HepG2 (cell line): ENCODE measurements around the gene SEMA5B. TPM values are rescaled to one million over a fixed set of nuclear protein-coding genes. Genes with fewer than 3 reads are reported as not detected.

Experiments used
- ARNT2 ChIP-seq: sonication (generic); formaldehyde crosslinking; IDR thresholded peaks from 2 replicates; pipeline ENCODE4 v1.8.0; 2022; ENCODE audit warnings: mild to moderate bottlenecking, low read depth, missing genetic modification reagents, moderate library complexity
- HNRNPK ChIP-seq: fragments of 200-400 bp; formaldehyde crosslinking; IDR thresholded peaks from 2 replicates; pipeline ENCODE4 v1.6.1; 2018; ENCODE audit warnings: low read length, low read depth, moderate library complexity, mild to moderate bottlenecking; ENCODE audit not compliant: poor library complexity, severe bottlenecking
- HOXA5 ChIP-seq: sonication (generic); formaldehyde crosslinking; IDR thresholded peaks from 2 replicates; pipeline ENCODE4 v1.4.0; 2020; ENCODE audit warnings: missing genetic modification reagents
- ISX ChIP-seq: sonication (generic); formaldehyde crosslinking; conservative IDR thresholded peaks from 2 replicates; pipeline ENCODE4 v1.5.0; 2020; ENCODE audit warnings: missing genetic modification reagents
- MAFK ChIP-seq, 2 experiments: IDR thresholded peaks in 1 of 2; conservative IDR thresholded peaks in 1 of 2; 2 replicates each; pipeline ENCODE4 v1.6.1; 2011; ENCODE audit warnings: improper control_type of control experiment in 2 of 2, low read length in 2 of 2
- MLLT10 ChIP-seq: sonication (generic); formaldehyde crosslinking; IDR thresholded peaks from 2 replicates; pipeline ENCODE4 v1.4.0; 2020; ENCODE audit warnings: missing genetic modification reagents
- MTA1 ChIP-seq: sonication (generic); formaldehyde crosslinking; IDR thresholded peaks from 2 replicates; pipeline ENCODE4 v1.4.0; 2020; ENCODE audit warnings: missing genetic modification reagents, mild to moderate bottlenecking, borderline replicate concordance
- MYC ChIP-seq: sonication (generic); formaldehyde crosslinking; IDR thresholded peaks from 2 replicates; pipeline ENCODE4 v1.9.0; 2021; ENCODE audit warnings: missing genetic modification reagents, borderline replicate concordance
- PHF5A ChIP-seq: IDR thresholded peaks from one replicate; pipeline ENCODE4 v1.6.1; 2018; ENCODE audit warnings: low read depth, missing genetic modification reagents; ENCODE audit not compliant: unreplicated experiment
- SAP130 ChIP-seq: IDR thresholded peaks from 2 replicates; pipeline ENCODE4 v1.6.1; 2016; ENCODE audit warnings: low read depth
- SP1 ChIP-seq, 2 experiments: fragments of 450-650 bp in 1 of 2; sonication (generic) in 1 of 2; formaldehyde crosslinking in 1 of 2; IDR thresholded peaks; 2 replicates each; pipeline versions ENCODE4 v1.4.0 to v1.6.1; 2016 to 2020; ENCODE audit warnings: missing genetic modification reagents in 1 of 2
- SSRP1 ChIP-seq: IDR thresholded peaks from 2 replicates; pipeline ENCODE4 v1.6.1; 2016; ENCODE audit warnings: control low read depth
- U2AF2 ChIP-seq: fragments of 200-400 bp; formaldehyde crosslinking; IDR thresholded peaks from 2 replicates; pipeline ENCODE4 v1.6.1; 2017; ENCODE audit warnings: low read depth, mild to moderate bottlenecking, low read length
- ZNF235 ChIP-seq: sonication (generic); formaldehyde crosslinking; IDR thresholded peaks from 2 replicates; pipeline ENCODE4 v1.8.1; 2023; ENCODE audit warnings: mild to moderate bottlenecking, missing genetic modification reagents, borderline replicate concordance
- ZNF329 ChIP-seq: sonication (generic); formaldehyde crosslinking; IDR thresholded peaks from 2 replicates; pipeline ENCODE4 v1.9.0; 2021; ENCODE audit warnings: low read depth, mild to moderate bottlenecking, missing genetic modification reagents
- ZNF33B ChIP-seq: sonication (generic); formaldehyde crosslinking; IDR thresholded peaks from 2 replicates; pipeline ENCODE4 v1.5.1; 2020; ENCODE audit warnings: mild to moderate bottlenecking, missing genetic modification reagents
- ZNF543 ChIP-seq: sonication (generic); formaldehyde crosslinking; IDR thresholded peaks from 2 replicates; pipeline ENCODE4 v1.4.0; 2020; ENCODE audit warnings: mild to moderate bottlenecking, missing genetic modification reagents
- ZNF629 ChIP-seq: sonication (generic); formaldehyde crosslinking; conservative IDR thresholded peaks from 2 replicates; pipeline ENCODE4 v1.5.0; 2020; ENCODE audit warnings: missing genetic modification reagents
- polyA plus RNA-seq, 8 experiments: library from polyadenylated mRNA; depleted of rRNA in 3 of 8; stranded (reverse) in 7 of 8; unstranded in 1 of 8; fragments of >200 nt; fragmentation: Illumina TruSeq in 4 of 8; extraction: Trizol in 4 of 8; gene quantifications; 2 replicates each; pipeline versions ENCODE4 v1.2.1 to v1.2.3, GENCODE V29; 2011 to 2016; ENCODE audit warnings: low read depth in 4 of 8, missing spikeins in 1 of 8, mixed read lengths in 1 of 8; ENCODE audit not compliant: insufficient read depth in 1 of 8
- total RNA-seq, 5 experiments: library from RNA; depleted of rRNA; stranded (reverse); fragments of >200 nt; fragmentation: Illumina TruSeq; extraction: Trizol; gene quantifications; 2 replicates each; pipeline ENCODE4 v1.2.3, GENCODE V29; 2016; ENCODE audit warnings: low read depth in 1 of 5
- TF ChIP-seq, protein P1 (sequence below): sonication (generic); formaldehyde crosslinking; IDR thresholded peaks from 2 replicates; pipeline ENCODE4 v1.4.0; 2020; ENCODE audit warnings: mild to moderate bottlenecking, missing genetic modification reagents
- TF ChIP-seq, protein P2 (sequence below): sonication (generic); formaldehyde crosslinking; IDR thresholded peaks from 2 replicates; pipeline ENCODE4 v1.4.0; 2020; ENCODE audit warnings: missing genetic modification reagents
- TF ChIP-seq, protein P3 (sequence below): sonication (generic); formaldehyde crosslinking; conservative IDR thresholded peaks from 2 replicates; pipeline ENCODE4 v1.4.0; 2020; ENCODE audit warnings: missing genetic modification reagents
- TF ChIP-seq, protein P4 (sequence below): sonication (generic); formaldehyde crosslinking; IDR thresholded peaks from 2 replicates; pipeline ENCODE4 v1.8.0; 2022; ENCODE audit warnings: mild to moderate bottlenecking, missing genetic modification reagents; ENCODE audit not compliant: insufficient replicate concordance
- TF ChIP-seq, protein P5 (sequence below): sonication (generic); formaldehyde crosslinking; IDR thresholded peaks from 2 replicates; pipeline ENCODE4 v1.8.1; 2023; ENCODE audit warnings: missing genetic modification reagents, inconsistent platforms, borderline replicate concordance

SEMA5B gene
- total and polyA plus RNA-seq, 2 of the 13 experiments (the other 11 are each of a cell fraction or from before 2014, with no cell fraction given) = not detected

DNA sequence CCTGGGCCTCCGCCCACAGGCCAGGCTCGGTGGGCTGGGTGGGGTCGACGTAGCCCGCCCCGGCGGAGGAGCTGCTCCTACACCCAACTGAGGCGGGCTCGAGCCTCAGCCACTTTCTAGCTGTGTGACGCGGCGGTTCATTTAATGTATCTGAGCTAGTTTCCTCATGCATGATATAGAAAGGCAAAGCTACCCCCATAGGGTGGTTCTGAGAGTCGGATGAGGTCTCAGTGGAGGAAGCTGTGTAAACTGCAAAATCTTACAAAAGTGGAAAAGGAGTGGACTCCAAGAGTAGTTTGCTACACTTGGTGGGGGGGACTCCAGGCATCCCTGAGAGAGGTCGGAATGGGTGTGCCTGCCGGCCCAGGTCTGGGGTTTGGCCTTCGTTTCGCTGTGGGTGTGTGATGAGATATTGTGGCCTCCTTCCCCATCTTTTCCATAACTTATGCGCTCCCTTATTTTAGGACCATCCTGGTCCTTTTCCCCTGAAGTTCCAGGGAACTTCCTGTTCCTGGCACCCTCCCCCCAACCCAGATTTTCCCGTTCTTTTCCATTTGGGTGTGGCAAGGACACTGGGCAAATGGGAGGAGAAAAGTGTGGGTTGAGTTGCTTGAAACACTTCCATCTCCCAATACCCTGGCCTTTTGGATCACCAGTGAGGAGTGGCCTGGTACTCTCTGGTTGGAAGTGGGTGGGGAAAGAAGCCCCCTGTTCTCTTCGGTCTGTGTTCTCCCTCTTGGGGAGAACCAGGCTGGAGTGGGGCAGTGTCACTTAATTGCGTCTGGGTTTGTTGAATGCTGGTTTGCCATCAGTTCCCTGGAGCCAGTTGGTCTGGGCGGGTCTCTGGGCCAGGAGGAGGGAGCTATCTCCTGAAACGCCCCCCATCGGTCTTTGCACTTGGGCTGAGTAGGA, 40.4 kb upstream of the SEMA5B start (continued):
- TF ChIP-seq, protein P1, sequence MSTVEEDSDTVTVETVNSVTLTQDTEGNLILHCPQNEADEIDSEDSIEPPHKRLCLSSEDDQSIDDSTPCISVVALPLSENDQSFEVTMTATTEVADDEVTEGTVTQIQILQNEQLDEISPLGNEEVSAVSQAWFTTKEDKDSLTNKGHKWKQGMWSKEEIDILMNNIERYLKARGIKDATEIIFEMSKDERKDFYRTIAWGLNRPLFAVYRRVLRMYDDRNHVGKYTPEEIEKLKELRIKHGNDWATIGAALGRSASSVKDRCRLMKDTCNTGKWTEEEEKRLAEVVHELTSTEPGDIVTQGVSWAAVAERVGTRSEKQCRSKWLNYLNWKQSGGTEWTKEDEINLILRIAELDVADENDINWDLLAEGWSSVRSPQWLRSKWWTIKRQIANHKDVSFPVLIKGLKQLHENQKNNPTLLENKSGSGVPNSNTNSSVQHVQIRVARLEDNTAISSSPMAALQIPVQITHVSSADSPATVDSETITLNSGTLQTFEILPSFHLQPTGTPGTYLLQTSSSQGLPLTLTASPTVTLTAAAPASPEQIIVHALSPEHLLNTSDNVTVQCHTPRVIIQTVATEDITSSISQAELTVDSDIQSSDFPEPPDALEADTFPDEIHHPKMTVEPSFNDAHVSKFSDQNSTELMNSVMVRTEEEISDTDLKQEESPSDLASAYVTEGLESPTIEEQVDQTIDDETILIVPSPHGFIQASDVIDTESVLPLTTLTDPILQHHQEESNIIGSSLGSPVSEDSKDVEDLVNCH (CRISPR knock-in tag) = no peak
- TF ChIP-seq HNRNPK (no peak), ZNF329 (no peak), MLLT10 (CRISPR knock-in tag) (no peak), SSRP1 (CRISPR knock-in tag) (no peak), ZNF33B (no peak), U2AF2 (no peak), MYC (CRISPR knock-in tag) (0 out of 2 replicates have a peak, but pooled peaks have one; percentile 22), PHF5A (CRISPR knock-in tag) (no peak), ZNF629 (CRISPR knock-in tag) (no peak), SP1 (IDR thresholded peaks at IDR 0.05) (no peak), SP1 (CRISPR knock-in tag; IDR thresholded peaks at IDR 0.05) (peak; percentile 16; the same call in 1 of the 2 replicates), HOXA5 (CRISPR knock-in tag) (0 out of 2 replicates have a peak, but pooled peaks have one; percentile 14), ZNF543 (CRISPR knock-in tag) (no peak; the same call in 1 of the 2 replicates), ARNT2 (CRISPR knock-in tag) (no peak), ISX (CRISPR knock-in tag) (no peak), MTA1 (CRISPR knock-in tag) (no peak), ZNF235 (CRISPR knock-in tag) (no peak), MAFK (conservative IDR thresholded peaks at IDR 0.05 in 1 of 2, IDR thresholded peaks at IDR 0.05 in 1 of 2; ENCODE audit: low read length in 2 of 2) (no peak), SAP130 (CRISPR knock-in tag) (peak; percentile 31; the same call in 1 of the 2 replicates)
- TF ChIP-seq, protein P2, sequence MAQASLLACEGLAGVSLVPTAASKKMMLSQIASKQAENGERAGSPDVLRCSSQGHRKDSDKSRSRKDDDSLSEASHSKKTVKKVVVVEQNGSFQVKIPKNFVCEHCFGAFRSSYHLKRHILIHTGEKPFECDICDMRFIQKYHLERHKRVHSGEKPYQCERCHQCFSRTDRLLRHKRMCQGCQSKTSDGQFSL (CRISPR knock-in tag) = 0 out of 2 replicates have a peak, but pooled peaks have one; percentile 20
- TF ChIP-seq, protein P3, sequence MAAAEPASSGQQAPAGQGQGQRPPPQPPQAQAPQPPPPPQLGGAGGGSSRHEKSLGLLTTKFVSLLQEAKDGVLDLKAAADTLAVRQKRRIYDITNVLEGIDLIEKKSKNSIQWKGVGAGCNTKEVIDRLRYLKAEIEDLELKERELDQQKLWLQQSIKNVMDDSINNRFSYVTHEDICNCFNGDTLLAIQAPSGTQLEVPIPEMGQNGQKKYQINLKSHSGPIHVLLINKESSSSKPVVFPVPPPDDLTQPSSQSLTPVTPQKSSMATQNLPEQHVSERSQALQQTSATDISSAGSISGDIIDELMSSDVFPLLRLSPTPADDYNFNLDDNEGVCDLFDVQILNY = no peak
- TF ChIP-seq, protein P4, sequence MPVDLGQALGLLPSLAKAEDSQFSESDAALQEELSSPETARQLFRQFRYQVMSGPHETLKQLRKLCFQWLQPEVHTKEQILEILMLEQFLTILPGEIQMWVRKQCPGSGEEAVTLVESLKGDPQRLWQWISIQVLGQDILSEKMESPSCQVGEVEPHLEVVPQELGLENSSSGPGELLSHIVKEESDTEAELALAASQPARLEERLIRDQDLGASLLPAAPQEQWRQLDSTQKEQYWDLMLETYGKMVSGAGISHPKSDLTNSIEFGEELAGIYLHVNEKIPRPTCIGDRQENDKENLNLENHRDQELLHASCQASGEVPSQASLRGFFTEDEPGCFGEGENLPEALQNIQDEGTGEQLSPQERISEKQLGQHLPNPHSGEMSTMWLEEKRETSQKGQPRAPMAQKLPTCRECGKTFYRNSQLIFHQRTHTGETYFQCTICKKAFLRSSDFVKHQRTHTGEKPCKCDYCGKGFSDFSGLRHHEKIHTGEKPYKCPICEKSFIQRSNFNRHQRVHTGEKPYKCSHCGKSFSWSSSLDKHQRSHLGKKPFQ (CRISPR knock-in tag) = no peak
- TF ChIP-seq, protein P5, sequence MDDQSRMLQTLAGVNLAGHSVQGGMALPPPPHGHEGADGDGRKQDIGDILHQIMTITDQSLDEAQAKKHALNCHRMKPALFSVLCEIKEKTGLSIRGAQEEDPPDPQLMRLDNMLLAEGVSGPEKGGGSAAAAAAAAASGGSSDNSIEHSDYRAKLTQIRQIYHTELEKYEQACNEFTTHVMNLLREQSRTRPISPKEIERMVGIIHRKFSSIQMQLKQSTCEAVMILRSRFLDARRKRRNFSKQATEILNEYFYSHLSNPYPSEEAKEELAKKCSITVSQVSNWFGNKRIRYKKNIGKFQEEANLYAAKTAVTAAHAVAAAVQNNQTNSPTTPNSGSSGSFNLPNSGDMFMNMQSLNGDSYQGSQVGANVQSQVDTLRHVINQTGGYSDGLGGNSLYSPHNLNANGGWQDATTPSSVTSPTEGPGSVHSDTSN (CRISPR knock-in tag) = no peak
